DND-41 (cell line): ENCODE measurements around the gene ELMOD1.

Experiments
- EZH2 ChIP-seq: IDR thresholded peaks from 3 replicates; pipeline ENCODE4 v1.6.1; 2012; ENCODE audit warnings: borderline replicate concordance, low read depth, mild to moderate bottlenecking, moderate library complexity, low read length, inconsistent platforms; ENCODE audit not compliant: severe bottlenecking
- TF ChIP-seq, protein P1 (sequence below): IDR thresholded peaks from 2 replicates; pipeline ENCODE4 v1.5.1; 2012; ENCODE audit warnings: borderline replicate concordance, low read length, moderate library complexity, mild to moderate bottlenecking; ENCODE audit not compliant: poor library complexity, severe bottlenecking; ENCODE audit errors: extremely low read depth

GRCh38 chr11:107688322-107688918 is 97.5 kb downstream of the ELMOD1 start:
- TF ChIP-seq EZH2, result no peak
- TF ChIP-seq, protein P1, sequence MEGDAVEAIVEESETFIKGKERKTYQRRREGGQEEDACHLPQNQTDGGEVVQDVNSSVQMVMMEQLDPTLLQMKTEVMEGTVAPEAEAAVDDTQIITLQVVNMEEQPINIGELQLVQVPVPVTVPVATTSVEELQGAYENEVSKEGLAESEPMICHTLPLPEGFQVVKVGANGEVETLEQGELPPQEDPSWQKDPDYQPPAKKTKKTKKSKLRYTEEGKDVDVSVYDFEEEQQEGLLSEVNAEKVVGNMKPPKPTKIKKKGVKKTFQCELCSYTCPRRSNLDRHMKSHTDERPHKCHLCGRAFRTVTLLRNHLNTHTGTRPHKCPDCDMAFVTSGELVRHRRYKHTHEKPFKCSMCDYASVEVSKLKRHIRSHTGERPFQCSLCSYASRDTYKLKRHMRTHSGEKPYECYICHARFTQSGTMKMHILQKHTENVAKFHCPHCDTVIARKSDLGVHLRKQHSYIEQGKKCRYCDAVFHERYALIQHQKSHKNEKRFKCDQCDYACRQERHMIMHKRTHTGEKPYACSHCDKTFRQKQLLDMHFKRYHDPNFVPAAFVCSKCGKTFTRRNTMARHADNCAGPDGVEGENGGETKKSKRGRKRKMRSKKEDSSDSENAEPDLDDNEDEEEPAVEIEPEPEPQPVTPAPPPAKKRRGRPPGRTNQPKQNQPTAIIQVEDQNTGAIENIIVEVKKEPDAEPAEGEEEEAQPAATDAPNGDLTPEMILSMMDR, result no peak
